Effector CD8-positive, alpha-beta T cell (primary cell): ENCODE measurements around the gene TRIP12.
A peak's percentile ranks its signal among the peaks of the same experiment; 100 is the strongest.
"Not testable (repeated sequence)": the region's sequence is repeated elsewhere in the genome, so short reads cannot be mapped to it uniquely, and the experiment has no call there.

Source experiments
- DNase-seq: peaks from one replicate; lab custom pipeline; 2025; lab: John Stamatoyannopoulos, UW

The TRIP12 gene

GRCh38 chr2:229874647-229875046 is 47.2 kb downstream of the TRIP12 start:
- no peak for DNase-seq

GRCh38 chr2:229873123-229873581 is 48.7 kb downstream of the TRIP12 start:
- no peak for DNase-seq

- DNase-seq = no peak
These were observed 50.7 kb downstream of the TRIP12 start for GRCh38 chr2:229870903-229871656.

GRCh38 chr2:229869226-229869625 is 52.6 kb downstream of the TRIP12 start:
- DNase-seq = no peak

GRCh38 chr2:229868794-229869193 is 53.0 kb downstream of the TRIP12 start:
- no peak for DNase-seq

- DNase-seq = no peak
These were observed 56.8 kb downstream of the TRIP12 start for GRCh38 chr2:229865033-229865432.

GRCh38 chr2:229861431-229861830 is 60.4 kb downstream of the TRIP12 start:
- no peak for DNase-seq

- no peak for DNase-seq
These were observed 61.5 kb downstream of the TRIP12 start for GRCh38 chr2:229860334-229860733.

GRCh38 chr2:229858351-229858750 is 63.5 kb downstream of the TRIP12 start:
- DNase-seq = no peak

- DNase-seq = no peak
These were observed 64.2 kb downstream of the TRIP12 start for GRCh38 chr2:229857634-229858033.

- DNase-seq = no peak
These were observed 65.4 kb downstream of the TRIP12 start for GRCh38 chr2:229856413-229856812.

- no peak for DNase-seq
These were observed 66.7 kb downstream of the TRIP12 start for GRCh38 chr2:229855116-229855515.

- DNase-seq = peak; percentile 3
These were observed 69.2 kb downstream of the TRIP12 start for GRCh38 chr2:229852565-229852964.

GRCh38 chr2:229851870-229852269 is 69.9 kb downstream of the TRIP12 start:
- no peak for DNase-seq

GRCh38 chr2:229850355-229851275 is 71.2 kb downstream of the TRIP12 start:
- not testable (repeated sequence) for DNase-seq

- no peak for DNase-seq
These were observed 72.7 kb downstream of the TRIP12 start for GRCh38 chr2:229849073-229849472.

GRCh38 chr2:229843613-229844012 is 78.2 kb downstream of the TRIP12 start:
- DNase-seq = no peak

GRCh38 chr2:229838729-229839128 is 83.1 kb downstream of the TRIP12 start:
- no peak for DNase-seq

GRCh38 chr2:229836847-229837246 is 85.0 kb downstream of the TRIP12 start:
- no peak for DNase-seq

GRCh38 chr2:229835596-229836283 is 86.1 kb downstream of the TRIP12 start:
- DNase-seq = no peak

- not testable (repeated sequence) for DNase-seq
These were observed 87.4 kb downstream of the TRIP12 start for GRCh38 chr2:229834368-229834767.

GRCh38 chr2:229832510-229832898 is 89.3 kb downstream of the TRIP12 start:
- no peak for DNase-seq
